Skin of body (tissue), 2 donors: Measurements from ENCODE around the gene SUSD6. TPM values are rescaled to one million over a fixed set of nuclear protein-coding genes. Genes with fewer than 3 reads are reported as not detected.
A peak's percentile ranks its signal among the peaks of the same experiment; 100 is the strongest.
"Not testable (repeated sequence)": the region's sequence is repeated elsewhere in the genome, so short reads cannot be mapped to it uniquely, and the experiment has no call there.

Source experiments
- DNase-seq: peaks from one replicate; lab custom pipeline; 2025; lab: John Stamatoyannopoulos, UW
- total RNA-seq: library from RNA; depleted of rRNA; stranded (reverse); fragments of >200 nt; gene quantifications from one replicate; pipeline ENCODE4 v1.2.3, GENCODE V29; 2014

The SUSD6 gene
- total RNA-seq, 1 donor from 2014 or later: 18.5 TPM

DNA sequence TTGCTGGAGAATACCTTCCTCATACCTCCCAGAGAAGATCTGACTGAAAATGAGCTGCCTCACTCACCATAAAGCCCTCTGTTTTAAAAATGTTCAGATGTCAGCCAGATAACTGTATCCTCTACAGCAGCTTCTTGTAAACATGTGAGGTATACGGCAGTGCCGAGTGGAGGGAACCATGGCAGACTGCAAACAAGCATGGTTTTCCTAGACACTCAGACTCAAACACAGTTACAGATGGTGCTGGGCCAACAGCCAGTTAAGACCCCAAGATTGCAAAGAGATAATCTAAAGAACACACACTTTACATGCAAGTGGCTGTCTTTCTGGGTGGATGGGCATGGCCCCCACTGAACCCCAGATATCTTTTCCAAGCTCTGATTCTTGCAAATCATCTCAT, 20.1 kb upstream of the SUSD6 start:
- DNase-seq: no peak

DNA sequence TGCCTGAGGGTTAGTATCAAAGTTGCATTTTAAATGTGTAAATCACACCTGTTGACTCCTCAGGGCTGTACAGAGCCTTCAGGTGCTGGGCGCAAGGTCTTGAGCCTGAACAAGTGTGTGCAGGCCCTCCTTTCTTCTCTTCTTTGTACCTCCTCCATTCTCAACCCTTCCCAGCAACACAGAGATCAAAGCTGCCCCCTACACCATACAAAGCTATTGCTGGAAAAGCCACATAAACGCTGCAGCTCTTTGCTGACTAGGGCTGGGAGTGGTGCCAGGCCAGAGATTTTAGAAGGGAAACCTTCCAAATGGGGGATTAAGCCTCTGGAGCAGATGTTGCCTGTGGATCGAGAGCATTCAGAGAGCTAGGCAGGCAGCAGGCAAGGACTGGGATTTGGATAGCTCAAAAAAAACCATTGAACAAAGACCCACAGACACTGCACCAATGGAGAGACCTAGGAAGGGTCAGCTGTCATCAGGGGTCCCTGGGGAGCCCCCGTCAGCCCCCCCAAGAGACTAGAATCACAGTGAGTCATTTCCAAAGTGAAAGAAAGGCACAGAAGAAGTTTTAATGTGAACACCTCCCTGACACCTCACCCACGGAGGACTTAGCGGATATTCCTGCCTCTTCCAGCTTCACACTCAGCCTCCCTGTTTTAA, 18.2 kb upstream of the SUSD6 start:
- DNase-seq: peak; percentile 95

GRCh38 chr14:69594846-69595245, 16.6 kb upstream of the SUSD6 start:
- DNase-seq: peak; percentile 77

GRCh38 chr14:69595336-69595735, 16.1 kb upstream of the SUSD6 start:
- DNase-seq: no peak

GRCh38 chr14:69599431-69599830, 12.0 kb upstream of the SUSD6 start:
- DNase-seq: not testable (repeated sequence)

GRCh38 chr14:69600304-69600891, 11.0 kb upstream of the SUSD6 start:
- no peak for DNase-seq

- DNase-seq: no peak
Measured at GRCh38 chr14:69605738-69606137, 5.7 kb upstream of the SUSD6 start.

DNA sequence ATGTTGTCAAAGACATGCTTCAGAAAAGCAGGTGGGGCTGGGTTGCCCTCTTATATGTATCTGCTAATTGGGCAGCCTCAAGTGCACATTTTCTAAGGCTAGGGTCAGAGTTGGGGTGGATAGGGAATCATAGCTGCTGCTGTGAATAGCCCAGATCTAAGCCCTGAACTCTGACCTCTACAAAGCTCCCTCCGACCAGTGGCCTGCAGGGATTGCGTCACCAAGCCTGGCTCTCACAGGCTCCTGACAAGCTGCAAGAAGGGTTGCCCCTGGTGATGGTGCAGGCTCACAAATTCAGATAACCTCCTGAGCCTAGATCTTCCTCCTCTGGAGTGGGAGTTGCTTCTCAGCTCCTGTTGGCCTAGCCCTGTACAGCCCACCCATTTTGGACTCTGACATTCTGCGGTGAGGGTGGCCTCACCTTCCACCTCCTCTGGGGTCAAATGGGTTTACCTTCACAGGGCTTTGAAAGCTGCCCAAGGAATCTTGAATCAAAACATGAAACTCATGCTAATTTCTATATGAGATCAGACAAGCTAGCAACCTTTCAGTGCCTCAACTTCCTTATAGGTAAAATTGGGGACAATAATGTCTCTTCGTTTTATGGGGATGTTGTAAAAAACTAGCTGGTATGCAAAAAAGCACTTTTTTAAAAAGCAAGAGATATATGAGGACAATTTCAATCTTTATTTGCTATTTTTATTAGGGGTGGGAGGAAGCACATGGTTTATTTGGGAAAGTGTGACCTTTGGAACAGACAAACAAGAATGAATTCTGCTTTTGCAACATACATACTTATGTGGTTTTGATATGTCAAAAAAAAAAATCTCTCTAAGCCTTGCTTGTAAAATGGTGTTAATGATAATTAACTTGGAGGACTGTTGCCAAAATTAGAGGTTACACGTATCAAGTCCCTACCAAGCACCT, 4.9 kb upstream of the SUSD6 start:
- DNase-seq: no peak

- peak; percentile 32 for DNase-seq
Measured at GRCh38 chr14:69610020-69610873, 1.1 kb upstream of the SUSD6 start.

GRCh38 chr14:69610874-69611171, 573 bp upstream of the SUSD6 start:
- DNase-seq: no peak

DNA sequence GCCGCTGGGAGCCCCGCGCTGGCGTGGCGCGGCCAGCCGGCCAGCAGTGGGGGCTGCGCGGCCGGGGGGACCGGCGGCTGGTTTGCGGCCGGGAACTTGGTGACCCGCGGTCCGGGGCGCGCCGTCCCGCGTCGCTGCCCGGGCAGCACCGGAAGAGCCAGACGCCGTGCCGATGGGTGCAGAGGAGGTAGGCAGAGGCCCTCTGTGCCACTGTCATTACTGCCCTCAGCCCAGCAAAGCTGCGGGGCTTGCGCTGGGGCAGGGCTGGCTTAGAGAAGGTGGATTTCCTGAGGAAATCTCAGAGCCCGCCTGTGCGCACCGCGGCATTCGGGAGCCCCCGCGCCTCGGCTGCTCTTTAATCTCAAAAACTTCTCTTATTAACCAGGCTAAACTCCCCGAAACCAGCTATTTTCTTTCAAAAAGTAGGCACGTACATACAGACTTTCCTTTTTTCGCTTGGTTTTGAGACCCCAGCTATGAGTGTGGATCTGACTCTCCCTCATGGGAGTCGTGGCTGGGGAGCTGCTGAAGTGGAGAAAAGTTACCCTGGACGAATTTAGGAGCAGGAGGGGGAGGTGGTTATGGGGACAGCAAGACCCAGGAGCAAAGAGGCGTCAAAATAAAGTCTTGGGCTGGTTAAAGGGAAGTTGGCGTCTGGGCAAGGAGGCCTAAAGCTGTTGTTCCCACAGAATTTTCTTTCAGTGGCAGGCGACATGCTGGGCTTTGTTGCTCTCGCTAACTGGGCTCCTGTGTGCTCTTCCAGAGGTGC, 802 bp downstream of the SUSD6 start:
- no peak for DNase-seq

- DNase-seq: peak; percentile 13
Measured at GRCh38 chr14:69612783-69613130, 1.4 kb downstream of the SUSD6 start.

GRCh38 chr14:69613312-69614073, 2.1 kb downstream of the SUSD6 start:
- no peak for DNase-seq

DNA sequence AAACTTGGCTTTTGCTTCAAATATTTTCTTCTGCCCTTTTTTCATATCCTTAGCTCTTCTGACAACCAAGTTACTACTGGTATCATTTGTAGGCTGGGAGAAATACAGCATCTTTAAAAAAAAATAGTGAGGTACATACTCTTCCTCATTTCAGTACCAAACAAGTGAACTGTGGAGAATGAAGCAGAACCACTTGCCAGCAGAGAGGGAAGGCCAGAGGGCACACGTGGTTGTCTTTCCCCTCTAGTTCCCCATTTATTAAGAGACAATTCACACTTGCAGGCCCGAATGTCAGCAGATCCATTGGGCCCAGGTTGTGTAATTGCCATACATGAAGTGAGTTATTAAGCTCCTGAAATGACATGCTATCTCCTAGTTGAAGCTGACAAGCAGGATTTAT, 3.2 kb downstream of the SUSD6 start:
- DNase-seq: no peak

GRCh38 chr14:69615121-69615495, 3.7 kb downstream of the SUSD6 start:
- no peak for DNase-seq

DNA sequence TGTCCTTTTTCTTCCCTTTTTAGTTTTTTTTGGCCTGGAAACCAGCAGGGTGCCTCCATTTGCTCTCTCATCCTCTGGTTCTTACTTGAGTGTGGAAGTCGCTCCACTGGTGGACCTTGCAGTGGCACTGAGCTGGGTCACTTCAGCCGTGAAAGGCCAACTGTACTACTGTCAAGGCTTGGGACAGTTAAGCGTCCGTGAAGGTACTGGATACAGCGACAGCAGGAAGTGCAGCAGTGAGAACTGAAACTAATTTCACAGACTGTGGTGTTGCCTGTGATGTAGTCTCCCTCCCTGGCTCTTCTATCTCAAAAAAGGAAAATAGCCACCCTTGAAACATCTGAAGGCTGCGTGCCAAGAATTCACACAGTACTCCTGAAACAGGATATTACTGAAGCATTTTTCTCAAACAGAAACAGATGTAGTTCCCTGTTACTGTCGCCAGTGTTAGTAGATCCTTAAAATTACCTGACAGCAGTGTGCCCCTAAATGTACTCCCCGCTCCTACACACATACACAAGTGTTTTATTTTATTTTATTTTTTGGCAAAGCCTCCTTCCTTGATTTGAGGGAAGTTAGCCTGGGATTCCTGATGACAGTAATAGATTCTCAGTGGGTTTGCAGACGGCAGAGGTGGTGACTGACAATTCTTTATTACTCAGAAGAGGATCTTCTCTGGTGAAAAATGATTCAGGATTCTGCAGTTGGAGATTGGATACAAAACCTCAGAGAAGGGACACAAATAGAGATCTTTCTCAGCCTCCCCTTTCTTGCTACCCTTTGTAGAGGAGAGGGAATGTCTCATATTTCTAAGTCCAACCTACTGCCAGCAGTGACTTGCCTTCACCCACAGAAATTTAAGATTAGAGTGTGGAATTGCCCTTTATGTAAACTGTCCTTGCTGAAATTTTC, 4.4 kb downstream of the SUSD6 start:
- peak; percentile 34 for DNase-seq

- DNase-seq: no peak
Measured at GRCh38 chr14:69616408-69616773, 5.0 kb downstream of the SUSD6 start.

- DNase-seq: no peak
Measured at GRCh38 chr14:69617796-69618195, 6.4 kb downstream of the SUSD6 start.

DNA sequence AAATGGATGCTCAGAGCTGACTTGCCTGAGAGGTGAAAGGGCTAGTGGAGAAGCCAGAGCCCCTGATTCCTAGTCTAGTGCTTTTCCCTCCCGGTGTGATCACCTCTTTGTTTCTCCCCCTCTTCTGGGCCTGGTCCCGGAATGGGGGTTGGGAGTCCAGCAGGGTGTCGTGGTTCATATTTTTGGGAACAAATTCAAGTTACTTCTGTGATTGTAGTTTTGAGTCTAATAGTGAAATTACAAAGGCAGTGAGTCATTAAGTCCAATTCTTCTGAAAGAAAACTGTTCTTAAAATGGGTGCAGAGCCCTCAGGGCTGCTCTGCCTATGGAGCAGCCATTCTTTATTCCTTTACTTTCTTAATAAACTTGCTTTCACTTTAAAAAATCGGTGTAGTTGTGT, 7.6 kb downstream of the SUSD6 start:
- DNase-seq: no peak
